GM12873 (cell line): Measurements from ENCODE around the gene RIMS4.

Source experiments
- CTCF ChIP-seq: IDR thresholded peaks from 2 replicates; pipeline ENCODE4 v1.5.1; 2012; ENCODE audit warnings: low read depth, mild to moderate bottlenecking, moderate library complexity, low read length, control low read depth; ENCODE audit not compliant: insufficient read depth; ENCODE audit errors: missing control alignments

The RIMS4 gene

GRCh38 chr20:44810391-44811149 is at the start of gene RIMS4:
RIMS4 (minus strand) TSS chr20:44810546; CDS start chr20:44810271, 275 bp downstream.
- TF ChIP-seq CTCF, result no peak

DNA sequence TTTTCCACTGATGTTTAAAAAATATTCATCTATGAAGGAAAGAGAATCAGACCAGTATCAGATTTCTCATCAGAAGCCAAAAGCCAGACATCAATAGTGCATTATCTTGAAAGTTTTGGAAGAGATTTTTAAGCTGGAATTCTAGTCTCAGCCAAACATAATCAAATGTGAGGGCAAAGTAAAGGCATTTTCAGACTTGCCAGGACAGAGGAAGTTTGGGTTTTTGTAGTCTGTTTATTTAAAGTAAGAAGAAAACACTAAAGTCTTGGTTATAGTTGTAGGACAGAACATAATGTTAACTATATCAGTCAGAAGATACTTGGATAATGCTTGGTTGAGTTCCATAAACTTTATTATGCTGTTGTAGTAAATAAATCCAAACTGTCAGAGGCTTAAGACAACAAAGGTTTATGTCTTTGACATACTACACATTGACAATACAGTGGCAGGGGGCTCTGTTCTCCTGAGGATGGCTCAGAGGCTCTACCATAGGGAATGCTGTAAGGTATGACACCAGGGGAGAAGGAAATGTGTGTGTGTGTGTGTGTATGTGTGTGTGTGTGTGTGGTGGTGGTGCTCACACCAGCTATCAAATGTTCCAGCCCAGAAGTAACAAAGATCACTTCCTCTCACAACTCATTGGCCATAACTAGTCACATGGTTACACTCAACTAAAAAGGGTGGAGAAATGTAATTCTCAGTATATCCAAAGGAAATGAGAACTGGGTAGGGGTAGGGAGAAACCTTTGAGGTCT is 48.4 kb upstream of the RIMS4 start:
- no peak for TF ChIP-seq CTCF

GRCh38 chr20:44856856-44857448 is 46.6 kb upstream of the RIMS4 start:
- no peak for TF ChIP-seq CTCF

DNA sequence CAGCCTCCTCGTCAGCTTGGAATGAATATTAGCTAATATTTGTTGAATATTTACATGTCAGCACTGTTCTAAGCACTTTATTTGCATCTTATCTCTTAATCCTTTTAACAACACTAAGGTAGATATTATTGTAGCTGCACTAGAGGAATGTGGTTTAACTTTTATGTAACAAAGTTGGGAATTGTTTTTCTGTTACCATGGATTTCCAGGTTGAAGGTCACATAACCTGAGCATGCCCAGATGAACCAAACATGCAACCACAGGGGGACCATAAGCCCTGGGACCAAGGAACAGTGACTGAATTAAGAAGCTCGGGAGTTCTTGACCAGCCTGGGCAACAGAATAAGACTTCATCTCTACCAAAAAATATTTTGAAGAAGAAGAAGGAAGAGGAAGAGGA is 46.1 kb upstream of the RIMS4 start:
- TF ChIP-seq CTCF, result no peak

DNA sequence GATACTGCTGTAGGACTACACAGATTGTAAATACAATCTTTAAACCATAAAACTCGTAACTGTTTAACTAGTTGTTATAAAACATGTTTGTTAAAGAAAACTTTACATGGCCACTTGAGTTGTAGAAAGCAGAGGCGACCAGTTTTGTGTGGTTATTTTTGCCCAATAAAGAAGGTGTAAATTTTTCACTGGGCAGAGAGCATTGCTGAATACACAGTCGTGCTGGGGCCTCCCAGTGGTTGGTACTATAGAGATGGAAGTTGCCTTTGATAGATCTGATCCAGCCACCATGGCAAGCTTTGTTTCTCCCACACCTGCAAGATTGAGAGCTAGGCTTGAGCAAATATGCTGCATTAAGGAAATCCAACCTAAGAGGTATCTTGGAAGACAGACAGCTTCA is 41.2 kb upstream of the RIMS4 start:
- TF ChIP-seq CTCF, result no peak

DNA sequence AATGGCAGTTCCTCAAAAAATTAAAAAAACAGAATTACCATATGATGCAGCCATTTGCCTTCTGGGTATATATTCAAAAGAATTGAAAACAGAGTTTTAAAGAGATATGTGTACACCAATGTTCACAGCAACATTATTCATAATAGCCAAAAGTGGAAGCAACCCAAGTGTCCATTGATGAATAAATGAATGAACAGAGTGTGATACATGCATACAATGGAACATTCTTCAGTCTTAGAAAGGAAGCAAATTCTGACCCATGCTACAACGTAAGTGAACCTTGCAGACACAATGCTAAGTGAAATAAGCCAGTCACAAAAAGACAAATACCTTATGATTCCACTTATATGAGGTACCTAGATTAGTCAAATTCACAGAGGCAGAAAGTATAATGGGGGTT is 40.5 kb upstream of the RIMS4 start:
- TF ChIP-seq CTCF, result no peak

DNA sequence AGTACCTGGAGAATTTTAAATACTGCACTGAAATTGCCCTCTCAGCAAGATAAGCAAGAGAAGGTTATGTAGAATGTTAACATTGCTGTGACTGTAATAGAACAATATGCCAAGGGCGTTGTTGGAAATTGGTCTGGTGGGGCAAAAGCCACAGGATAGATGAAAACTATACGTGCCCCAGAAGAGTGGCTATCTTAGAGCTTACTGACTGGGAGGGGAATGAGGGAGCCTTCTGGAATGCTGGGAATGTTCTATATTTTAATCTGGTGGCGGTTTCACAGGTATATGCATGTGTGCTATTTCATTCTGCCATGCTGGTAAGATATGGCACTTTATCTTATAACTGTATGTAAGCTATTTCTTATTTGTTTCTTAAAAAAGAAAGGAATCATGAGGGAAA is 39.9 kb upstream of the RIMS4 start:
- no peak for TF ChIP-seq CTCF
